ENCODE results near the gene FCAMR. TPM values are rescaled to one million over a fixed set of nuclear protein-coding genes. Genes with fewer than 3 reads are reported as not detected.

The FCAMR gene
- total RNA-seq, 4 donors from 2014 or later, result not detected

DNA sequence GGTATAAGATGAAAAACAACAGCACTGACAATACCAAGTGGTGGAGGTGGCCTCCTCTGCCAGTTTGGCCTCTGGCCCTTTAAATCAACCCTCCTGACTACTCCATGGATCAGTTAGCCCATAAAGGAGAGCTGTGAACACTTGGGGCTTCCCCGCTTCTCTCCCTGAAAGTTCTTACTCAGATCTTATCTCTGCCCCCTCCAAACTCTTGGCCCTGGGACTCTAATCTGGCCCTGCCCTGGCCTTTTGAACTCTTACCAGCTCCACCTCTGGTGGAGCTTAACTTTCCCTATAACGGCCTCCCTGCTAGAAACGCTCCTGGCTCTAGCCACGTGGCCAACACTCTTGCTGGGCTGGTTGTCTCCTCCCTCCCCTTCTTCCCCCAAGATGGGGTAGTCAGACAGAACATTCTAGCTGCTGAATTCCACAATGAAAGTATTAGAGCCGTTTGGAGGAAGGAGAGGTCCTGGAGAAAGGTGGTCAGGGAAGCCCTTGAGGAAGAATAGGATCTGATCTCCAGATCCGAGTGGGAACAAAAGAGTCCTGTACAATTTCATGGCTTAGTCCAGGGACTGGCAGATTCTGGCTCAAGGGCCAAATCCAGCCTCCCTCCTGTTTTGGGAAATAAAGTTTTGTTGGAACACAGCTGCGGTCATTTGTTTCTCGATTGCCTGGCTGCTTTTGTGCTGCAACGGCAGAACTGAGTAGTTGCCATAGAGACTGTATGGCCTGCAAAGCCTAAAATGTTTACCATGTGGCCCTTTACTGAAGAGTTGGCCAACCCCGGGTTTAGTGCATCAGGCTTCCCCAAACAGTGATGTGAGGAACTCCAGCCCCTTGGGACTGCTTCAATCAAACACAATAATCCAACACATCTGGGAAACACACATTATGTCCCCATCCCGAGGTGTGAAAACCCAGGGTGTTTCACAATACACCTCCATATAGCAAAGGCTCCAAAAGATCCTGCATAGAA lies 14.5 kb downstream of the FCAMR start:
- 44 to 50% methylated on average over 11 of the region's 11 CpGs for WGBS, 2 donors
- Histone ChIP-seq H3K27ac (no peak overlapping the region), H3K9me3 (no peaks in the 10 kb centered on the region), H3K27me3 (no peaks in the 10 kb centered on the region), H3K4me3 (replicated peaks in 1 of 3) (no peak overlapping the region), H3K4me1 (peaks cover 10 to 19% of the 10 kb centered on the region in 2 donors), H3K36me3 (no peaks in the 10 kb centered on the region)
- intact Hi-C loops (cut with DNase I), result no loop called here
- peak; percentile 34 to 44 for DNase-seq
- no peak for TF ChIP-seq POLR2A (IDR thresholded peaks at IDR 0.05)
- TF ChIP-seq, protein P1, sequence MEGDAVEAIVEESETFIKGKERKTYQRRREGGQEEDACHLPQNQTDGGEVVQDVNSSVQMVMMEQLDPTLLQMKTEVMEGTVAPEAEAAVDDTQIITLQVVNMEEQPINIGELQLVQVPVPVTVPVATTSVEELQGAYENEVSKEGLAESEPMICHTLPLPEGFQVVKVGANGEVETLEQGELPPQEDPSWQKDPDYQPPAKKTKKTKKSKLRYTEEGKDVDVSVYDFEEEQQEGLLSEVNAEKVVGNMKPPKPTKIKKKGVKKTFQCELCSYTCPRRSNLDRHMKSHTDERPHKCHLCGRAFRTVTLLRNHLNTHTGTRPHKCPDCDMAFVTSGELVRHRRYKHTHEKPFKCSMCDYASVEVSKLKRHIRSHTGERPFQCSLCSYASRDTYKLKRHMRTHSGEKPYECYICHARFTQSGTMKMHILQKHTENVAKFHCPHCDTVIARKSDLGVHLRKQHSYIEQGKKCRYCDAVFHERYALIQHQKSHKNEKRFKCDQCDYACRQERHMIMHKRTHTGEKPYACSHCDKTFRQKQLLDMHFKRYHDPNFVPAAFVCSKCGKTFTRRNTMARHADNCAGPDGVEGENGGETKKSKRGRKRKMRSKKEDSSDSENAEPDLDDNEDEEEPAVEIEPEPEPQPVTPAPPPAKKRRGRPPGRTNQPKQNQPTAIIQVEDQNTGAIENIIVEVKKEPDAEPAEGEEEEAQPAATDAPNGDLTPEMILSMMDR (IDR thresholded peaks at IDR 0.05), result no peak

DNA sequence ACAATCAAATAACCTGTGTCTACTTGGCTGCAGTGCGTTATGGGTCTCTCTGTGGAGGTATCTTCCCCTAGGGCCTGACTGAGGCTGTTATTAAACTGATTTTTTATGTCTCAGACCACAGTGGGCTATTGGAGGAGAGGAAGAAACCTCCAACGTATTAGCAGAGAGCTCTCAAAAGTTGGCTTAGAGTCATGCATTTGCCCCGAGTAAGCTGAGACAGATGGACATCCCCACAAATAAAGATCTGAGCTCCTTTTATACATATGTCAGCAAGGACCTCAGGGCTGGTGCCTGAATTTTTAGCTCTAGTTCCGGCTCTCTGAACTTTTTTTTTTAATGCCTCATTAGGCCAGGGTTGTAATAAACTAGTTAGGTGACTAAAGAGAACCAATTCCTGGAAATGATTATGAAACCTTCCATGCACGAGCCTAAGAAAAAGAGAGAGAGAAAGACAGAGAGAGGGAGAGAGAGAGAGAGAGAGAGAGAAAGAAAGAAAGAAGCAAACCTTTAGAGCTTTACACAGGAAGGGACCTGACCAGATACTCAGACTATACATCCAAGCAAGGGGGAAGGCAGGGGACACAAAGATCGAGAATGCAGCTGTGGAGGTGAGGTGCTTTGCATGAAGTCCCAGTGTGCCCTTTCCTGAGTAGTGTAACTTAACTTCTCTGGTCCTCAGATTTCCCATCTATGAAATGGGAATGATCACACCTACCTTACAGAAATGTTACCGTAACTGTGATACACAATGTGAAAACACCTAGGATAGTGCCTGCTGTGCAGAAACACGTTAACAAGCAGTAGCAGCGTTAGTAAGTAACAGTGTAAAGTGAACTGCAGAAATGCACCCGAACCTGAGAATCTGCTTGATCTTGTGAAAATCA lies 15.6 kb downstream of the FCAMR start:
- intact Hi-C loops (cut with DNase I), result no loop called here
- Histone ChIP-seq H3K36me3 (no peaks in the 10 kb centered on the region), H3K27me3 (no peaks in the 10 kb centered on the region), H3K4me1 (peaks cover 10 to 19% of the 10 kb centered on the region in 2 donors), H3K4me3 (replicated peaks in 1 of 3) (no peak overlapping the region), H3K27ac (no peak overlapping the region), H3K9me3 (no peaks in the 10 kb centered on the region)
- no peak for DNase-seq
- TF ChIP-seq, protein P1 (IDR thresholded peaks at IDR 0.05), result no peak
- TF ChIP-seq POLR2A (IDR thresholded peaks at IDR 0.05), result no peak
- 65 to 69% methylated on average over 10 of the region's 10 CpGs for WGBS, 2 donors

DNA sequence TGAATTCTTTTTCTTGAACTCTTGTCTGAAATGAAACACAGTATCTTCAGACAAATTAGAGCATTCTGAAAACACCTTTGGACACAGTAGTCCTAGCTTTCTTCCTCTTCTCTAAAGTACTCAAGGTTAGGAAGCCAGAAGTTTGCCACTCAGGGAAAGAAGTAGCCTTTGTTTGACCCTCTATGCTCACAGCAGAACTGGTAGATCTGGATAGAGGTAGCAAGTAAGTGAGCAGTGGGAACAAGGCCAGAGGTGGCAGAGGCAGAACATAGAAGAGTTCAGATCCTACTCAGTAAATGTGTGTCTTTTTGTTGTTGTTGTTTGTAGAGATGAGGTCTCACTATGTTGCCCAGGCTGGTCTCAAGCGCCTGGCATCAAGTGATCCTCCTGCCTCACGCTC lies 16.6 kb downstream of the FCAMR start:
- intact Hi-C loops (cut with DNase I), result no loop called here
- peak; percentile 41 to 43 for DNase-seq
- H3K9me3 ChIP-seq, result no peaks in the 10 kb centered on the region
- no peaks in the 10 kb centered on the region for H3K27me3 ChIP-seq
- WGBS, 2 donors, result 97 to 100% methylated on average over 2 of the region's 2 CpGs
- TF ChIP-seq, protein P1 (IDR thresholded peaks at IDR 0.05), result no peak
- TF ChIP-seq POLR2A (IDR thresholded peaks at IDR 0.05), result no peak
- H3K36me3 ChIP-seq, result no peaks in the 10 kb centered on the region
- H3K4me1 ChIP-seq, result peaks cover 10 to 19% of the 10 kb centered on the region in 2 donors
- no peak overlapping the region for H3K4me3 ChIP-seq (replicated peaks in 1 of 3)
- no peak overlapping the region for H3K27ac ChIP-seq

DNA sequence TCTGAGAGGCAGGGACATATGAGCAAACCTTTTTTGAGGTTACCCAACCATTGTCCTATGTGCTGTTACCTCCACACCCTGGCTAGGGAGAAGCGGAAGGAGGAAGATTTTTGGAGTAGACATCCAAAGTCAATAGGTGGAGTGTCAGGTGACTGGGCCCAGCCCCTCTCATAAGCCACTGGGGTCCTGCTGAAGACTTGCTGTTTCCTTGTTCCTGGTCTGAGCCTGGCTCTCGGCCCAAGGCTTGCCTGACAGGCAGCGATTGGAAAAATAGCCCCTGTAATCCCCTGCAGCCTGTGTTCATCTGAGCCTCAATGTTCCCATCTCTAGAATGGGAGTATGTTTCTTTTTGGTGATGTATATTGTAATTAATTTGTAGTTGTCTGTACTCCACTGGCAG lies 17.1 kb downstream of the FCAMR start:
- intact Hi-C loops (cut with DNase I), result no loop called here
- no peak for DNase-seq
- no peaks in the 10 kb centered on the region for H3K27me3 ChIP-seq
- H3K4me1 ChIP-seq, result peaks cover 10 to 19% of the 10 kb centered on the region in 2 donors
- no peaks in the 10 kb centered on the region for H3K9me3 ChIP-seq
- no peak overlapping the region for H3K27ac ChIP-seq
- H3K4me3 ChIP-seq (replicated peaks in 1 of 3), result no peak overlapping the region
- 87 to 94% methylated on average over 3 of the region's 3 CpGs for WGBS, 2 donors
- no peaks in the 10 kb centered on the region for H3K36me3 ChIP-seq
- TF ChIP-seq POLR2A (IDR thresholded peaks at IDR 0.05), result no peak
- TF ChIP-seq, protein P1 (IDR thresholded peaks at IDR 0.05), result no peak
